Activated naive CD8-positive, alpha-beta T cell (primary cell): ENCODE results near the gene SLC35A5.

Experiments
- H3K27ac Mint-ChIP-seq: one replicate; pipeline ENCODE4 v1.8.0; 2021; ENCODE audit warnings: mixed read lengths
- H3K27me3 Mint-ChIP-seq: one replicate; pipeline ENCODE4 v1.8.0; 2021; ENCODE audit warnings: mixed read lengths
- H3K36me3 Mint-ChIP-seq: one replicate; pipeline ENCODE4 v1.8.0; 2021; ENCODE audit warnings: mixed read lengths
- H3K4me1 Mint-ChIP-seq: one replicate; pipeline ENCODE4 v1.8.0; 2021; ENCODE audit warnings: low read depth, mixed read lengths
- H3K4me3 Mint-ChIP-seq: one replicate; pipeline ENCODE4 v1.8.0; 2021; ENCODE audit warnings: mild to moderate bottlenecking, mixed read lengths
- H3K9me3 Mint-ChIP-seq: one replicate; pipeline ENCODE4 v1.8.0; 2021; ENCODE audit warnings: low read depth, mixed read lengths

The SLC35A5 gene

DNA sequence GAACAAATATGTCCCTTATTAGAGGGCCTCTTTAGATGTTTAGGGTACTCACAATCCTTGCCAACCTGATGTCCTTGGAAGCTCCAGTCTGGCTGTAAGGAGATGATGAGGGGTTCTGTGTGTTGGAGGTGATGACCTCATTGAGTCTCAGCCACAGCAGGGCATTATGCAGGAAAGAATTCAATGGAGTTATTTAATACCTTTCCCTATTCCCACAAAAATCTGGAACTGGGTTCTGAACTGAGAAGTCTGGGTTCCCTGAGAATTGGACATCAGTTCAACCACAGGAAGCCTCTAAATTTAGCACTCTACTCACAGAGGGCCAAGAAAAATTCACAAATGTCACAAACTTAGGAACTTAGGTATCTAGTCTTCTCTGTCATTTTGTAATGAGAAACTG is 36.9 kb downstream of the SLC35A5 start:
- Mint-ChIP-seq H3K27ac (no peak overlapping the region), H3K36me3 (peaks cover 11% of the 10 kb centered on the region), H3K4me3 (no peak overlapping the region), H3K4me1 (peaks cover 2% of the 10 kb centered on the region), H3K27me3 (no peaks in the 10 kb centered on the region), H3K9me3 (no peaks in the 10 kb centered on the region)

DNA sequence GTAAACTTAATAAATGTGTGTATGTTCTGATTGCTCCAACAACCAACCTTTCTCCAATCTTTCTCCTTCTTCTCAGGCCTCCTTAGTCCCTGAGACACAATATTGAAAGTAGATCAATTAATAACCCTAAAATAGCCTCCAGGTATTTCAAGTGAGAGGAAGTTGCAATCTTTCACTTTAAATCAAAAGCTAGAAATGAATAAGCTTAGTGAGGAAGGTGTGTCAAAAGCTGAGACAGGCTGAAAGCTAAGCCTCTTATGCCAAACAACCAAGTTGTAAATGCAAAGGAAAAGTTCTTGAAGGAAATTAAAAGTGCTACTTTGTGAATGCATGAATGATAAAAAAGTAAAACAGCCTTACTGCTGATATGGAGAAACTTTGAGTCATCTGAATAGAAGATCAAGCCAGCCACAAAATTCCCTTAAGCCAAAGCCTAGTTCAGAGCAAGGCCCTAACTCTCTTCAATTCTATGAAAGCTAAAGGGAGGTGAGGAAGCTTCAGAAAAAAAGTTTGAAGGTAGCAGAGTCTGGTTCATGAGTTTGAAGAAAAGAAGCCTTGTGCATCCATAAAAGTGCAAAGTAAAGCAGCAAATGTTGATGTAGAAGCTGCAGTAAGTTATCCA is 40.5 kb downstream of the SLC35A5 start:
- H3K9me3 Mint-ChIP-seq, result no peaks in the 10 kb centered on the region
- peaks cover 3% of the 10 kb centered on the region for H3K36me3 Mint-ChIP-seq
- H3K27me3 Mint-ChIP-seq, result peaks cover 5% of the 10 kb centered on the region
- H3K4me3 Mint-ChIP-seq, result no peak overlapping the region
- H3K4me1 Mint-ChIP-seq, result peaks cover 9% of the 10 kb centered on the region
- H3K27ac Mint-ChIP-seq, result no peak overlapping the region

DNA sequence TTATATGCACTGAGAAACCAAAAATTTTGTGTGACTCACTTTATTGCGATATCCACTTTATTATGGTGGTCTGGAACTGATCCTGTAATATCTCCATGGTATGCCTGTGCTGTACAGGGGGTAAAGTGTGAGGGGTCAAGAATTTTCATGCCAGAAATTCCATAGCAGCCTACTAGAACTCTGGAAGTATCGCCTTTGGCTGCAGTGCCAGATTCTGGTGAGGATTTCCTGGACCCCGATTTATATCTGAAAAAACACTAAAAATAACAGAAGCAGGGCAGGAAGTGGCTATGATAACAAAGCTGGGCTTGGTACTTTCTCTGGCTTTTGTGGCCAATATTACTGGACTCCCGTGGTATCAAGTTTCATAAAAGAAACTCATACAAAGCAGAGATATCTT is 42.7 kb downstream of the SLC35A5 start:
- H3K4me3 Mint-ChIP-seq, result no peak overlapping the region
- H3K9me3 Mint-ChIP-seq, result no peaks in the 10 kb centered on the region

DNA sequence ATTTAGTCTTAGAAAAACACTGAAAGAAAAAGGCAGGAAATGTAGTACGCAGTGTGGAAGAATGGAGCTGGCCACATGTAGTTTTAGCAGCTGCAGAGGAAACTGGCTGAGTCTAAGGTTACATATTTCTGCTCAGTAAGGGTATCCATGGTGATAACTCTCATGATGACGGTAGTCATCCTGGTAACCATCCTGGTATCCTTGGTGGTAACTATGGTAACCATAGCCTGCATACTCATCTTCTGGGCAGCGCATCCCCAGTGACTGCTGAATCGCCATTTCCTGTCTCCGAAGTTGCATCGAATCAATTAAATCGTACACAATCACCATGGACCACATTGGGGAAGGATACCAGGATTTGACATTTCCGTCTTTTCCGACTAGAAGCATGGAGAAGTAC is 43.4 kb downstream of the SLC35A5 start:
- Mint-ChIP-seq H3K27me3 (peaks cover 8% of the 10 kb centered on the region), H3K27ac (no peak overlapping the region), H3K4me1 (peaks cover 9% of the 10 kb centered on the region), H3K36me3 (peaks cover 2% of the 10 kb centered on the region), H3K4me3 (no peak overlapping the region), H3K9me3 (no peaks in the 10 kb centered on the region)

More for the DNA sequence above, 42.7 kb downstream of the SLC35A5 start:
- no peaks in the 10 kb centered on the region for H3K36me3 Mint-ChIP-seq
- H3K4me1 Mint-ChIP-seq, result peaks cover 9% of the 10 kb centered on the region
- peaks cover 7% of the 10 kb centered on the region for H3K27me3 Mint-ChIP-seq
- no peak overlapping the region for H3K27ac Mint-ChIP-seq

DNA sequence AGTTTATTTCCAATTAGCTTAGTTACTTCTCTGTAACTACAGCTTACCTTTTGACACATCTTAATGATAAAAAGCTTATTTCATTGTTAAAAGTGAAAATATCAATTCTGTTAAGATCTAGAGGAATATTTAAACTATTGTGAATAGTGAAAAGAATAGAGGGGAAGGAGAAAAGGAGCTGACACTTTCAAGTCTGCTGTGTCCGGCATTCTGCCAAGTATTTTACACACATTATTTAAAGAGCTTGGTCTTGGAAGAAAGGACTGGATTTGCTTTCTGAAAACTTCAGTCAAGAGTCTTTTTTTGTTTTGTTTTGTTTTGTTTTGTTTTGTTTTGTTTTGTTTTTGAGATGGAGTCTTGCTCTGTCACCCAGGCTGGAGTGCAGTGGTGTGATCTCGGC is 44.3 kb downstream of the SLC35A5 start:
- Mint-ChIP-seq H3K27ac (no peak overlapping the region), H3K36me3 (peaks cover 3% of the 10 kb centered on the region), H3K4me1 (peaks cover 9% of the 10 kb centered on the region), H3K27me3 (peaks cover 9% of the 10 kb centered on the region), H3K4me3 (no peak overlapping the region), H3K9me3 (no peaks in the 10 kb centered on the region)

DNA sequence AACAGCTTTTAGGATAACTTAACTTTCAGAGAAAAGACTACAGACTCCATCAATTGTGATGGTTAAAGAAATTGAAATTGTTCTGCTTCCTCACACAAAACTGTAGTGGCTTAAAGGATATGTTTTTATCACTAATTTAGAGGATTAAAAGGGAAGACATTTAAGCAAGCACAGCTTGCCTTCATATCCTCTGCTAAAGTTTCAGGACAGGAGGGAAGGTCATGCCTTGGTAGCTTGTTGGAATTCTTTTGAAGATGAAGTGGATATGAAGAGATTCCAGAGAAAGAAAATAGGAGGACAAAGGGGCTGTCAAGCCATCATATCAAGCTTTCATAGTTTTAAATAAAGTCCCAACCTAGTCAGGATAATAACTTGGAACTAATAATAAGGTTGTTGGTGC is 46.0 kb downstream of the SLC35A5 start:
- H3K9me3 Mint-ChIP-seq, result no peaks in the 10 kb centered on the region
- H3K4me3 Mint-ChIP-seq, result no peak overlapping the region
- no peak overlapping the region for H3K27ac Mint-ChIP-seq
- H3K27me3 Mint-ChIP-seq, result peaks cover 9% of the 10 kb centered on the region
- peaks cover 3% of the 10 kb centered on the region for H3K36me3 Mint-ChIP-seq
- H3K4me1 Mint-ChIP-seq, result peaks cover 7% of the 10 kb centered on the region

DNA sequence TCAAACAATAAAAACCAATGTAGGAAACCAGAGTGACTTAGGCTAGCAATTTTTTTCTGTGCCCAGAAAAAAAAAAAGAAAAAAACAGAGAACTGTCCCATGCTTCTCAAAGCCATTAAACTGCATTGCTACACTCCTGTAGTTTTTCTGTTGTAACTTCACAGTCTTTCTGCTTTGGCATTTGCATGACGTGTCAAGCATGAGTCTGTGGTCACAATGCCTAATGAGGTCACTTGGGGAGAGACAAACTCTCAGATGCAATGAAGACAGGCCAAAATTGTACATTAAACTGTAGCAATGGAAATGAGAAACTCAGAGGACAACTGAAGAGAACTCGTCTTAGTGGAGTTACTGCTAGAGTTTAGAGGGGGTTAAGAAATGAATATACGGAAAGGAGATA is 48.3 kb downstream of the SLC35A5 start:
- Mint-ChIP-seq H3K4me3 (no peak overlapping the region), H3K36me3 (peaks cover 3% of the 10 kb centered on the region), H3K4me1 (peaks cover 2% of the 10 kb centered on the region), H3K9me3 (no peaks in the 10 kb centered on the region), H3K27ac (no peak overlapping the region), H3K27me3 (peaks cover 10% of the 10 kb centered on the region)

DNA sequence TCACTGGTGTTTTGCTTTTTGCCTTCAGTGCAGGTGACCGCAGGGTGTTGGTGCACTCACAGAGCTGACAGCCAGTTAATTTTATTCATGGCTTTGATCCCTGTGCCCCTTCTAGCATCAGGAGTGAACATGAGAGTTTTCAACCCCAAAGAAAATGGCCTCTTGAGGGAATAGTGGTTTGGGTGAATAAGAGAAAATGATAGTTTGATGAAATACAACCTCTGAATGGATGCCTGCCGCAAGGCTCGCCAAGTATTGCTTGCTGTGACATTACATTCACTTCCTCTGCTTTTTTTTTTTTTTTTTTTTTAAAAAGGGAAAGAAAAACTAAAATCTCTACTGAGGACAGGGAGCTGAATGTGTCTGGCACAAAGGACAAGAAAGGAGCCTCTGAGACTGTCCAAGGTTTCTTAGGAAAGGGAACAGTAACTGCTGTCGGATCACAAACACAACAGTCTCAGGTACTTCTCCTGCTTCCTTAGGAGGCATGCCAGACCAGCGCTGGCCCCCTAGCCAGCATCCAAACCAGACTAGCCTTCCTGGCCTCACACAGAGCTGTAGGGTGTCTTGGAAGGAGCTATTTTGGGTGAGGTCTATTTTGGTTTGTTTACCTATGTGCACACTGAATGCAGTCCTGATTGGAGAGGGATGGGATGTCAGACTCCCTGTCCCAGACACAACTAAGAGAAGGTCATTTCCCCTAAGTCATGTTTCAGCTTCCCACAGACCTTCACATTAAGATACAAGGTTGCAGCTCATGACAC is 50.1 kb downstream of the SLC35A5 start:
- Mint-ChIP-seq H3K9me3 (no peaks in the 10 kb centered on the region), H3K4me1 (no peaks in the 10 kb centered on the region), H3K27me3 (peaks cover 6% of the 10 kb centered on the region), H3K36me3 (peaks cover 3% of the 10 kb centered on the region), H3K4me3 (no peak overlapping the region), H3K27ac (no peak overlapping the region)

DNA sequence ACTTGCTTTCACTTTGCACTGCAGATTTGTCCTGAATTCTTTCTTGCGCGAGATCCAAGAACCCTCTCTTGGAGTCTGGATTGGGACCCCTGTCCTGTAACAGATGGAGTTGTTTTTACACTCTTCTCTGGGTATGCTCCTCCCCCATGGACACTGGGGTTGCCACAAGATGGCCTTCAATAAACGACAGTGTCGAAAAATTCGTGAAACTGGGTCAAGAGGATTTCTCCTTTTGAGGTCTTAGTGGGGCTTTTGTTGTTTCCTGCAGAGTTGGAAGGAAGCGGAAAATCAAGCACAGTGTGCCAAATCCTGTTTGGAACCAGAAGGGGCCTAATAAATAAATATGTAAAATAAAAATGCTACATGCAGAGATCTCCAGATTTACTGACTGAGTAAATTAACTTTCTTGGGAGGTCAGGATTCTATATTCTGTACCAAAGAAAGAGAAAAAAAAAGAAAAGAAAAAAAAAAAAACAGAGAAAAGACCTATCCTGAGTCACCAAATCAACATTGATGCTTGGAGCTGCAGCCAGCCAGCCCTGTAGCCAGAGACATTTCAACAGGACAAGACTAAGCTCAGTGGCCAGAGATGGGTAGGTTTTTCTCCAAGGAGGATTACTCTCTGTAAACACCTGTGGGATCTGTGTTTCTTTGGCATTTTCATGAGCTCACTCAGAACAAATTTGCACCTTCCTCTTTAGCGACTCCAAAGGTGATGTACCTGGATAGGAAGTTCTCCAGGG is 54.3 kb downstream of the SLC35A5 start:
- Mint-ChIP-seq H3K27me3 (peaks cover 1% of the 10 kb centered on the region), H3K4me1 (no peaks in the 10 kb centered on the region), H3K4me3 (no peak overlapping the region), H3K36me3 (no peaks in the 10 kb centered on the region), H3K27ac (no peak overlapping the region), H3K9me3 (no peaks in the 10 kb centered on the region)

DNA sequence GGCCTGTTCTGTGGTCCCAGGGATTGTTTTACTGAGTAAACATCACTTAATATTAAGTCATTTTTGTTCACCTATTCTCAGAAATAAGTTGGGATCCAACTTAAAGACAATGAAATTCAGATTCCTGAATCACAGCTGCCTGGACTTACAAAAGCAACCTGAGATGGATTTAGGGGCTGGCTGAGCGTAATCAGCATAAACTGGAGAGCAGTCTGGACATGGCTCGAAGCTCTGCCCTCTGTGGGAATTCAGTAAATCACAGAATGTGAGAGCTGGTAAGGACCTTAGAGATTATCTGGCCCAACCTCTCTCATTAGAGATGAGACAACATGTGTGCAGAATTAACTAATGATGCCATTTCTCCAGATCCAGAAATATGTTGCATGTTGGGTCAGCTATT is 55.4 kb downstream of the SLC35A5 start:
- Mint-ChIP-seq H3K9me3 (no peaks in the 10 kb centered on the region), H3K27ac (no peak overlapping the region), H3K4me1 (no peaks in the 10 kb centered on the region)

DNA sequence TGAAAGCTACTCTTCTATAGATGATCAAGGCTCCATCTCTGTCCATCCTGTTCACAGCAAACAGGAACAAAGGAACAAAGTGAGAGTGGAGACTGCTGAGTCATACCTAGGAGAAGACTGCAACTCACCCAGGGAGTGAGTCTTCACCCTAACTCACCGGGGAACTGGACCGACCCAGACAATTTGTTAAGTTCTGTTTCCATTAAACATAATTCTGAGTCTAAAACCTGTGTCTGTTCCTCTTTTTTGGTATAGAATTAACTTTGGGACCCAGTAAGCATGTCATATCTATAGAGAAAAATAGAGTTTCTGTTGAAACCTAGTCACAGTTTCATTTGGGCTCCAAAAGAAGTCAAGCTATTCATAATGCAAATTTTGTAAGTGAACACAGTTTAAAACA is 57.5 kb downstream of the SLC35A5 start:
- H3K27me3 Mint-ChIP-seq, result peaks cover 7% of the 10 kb centered on the region
- H3K9me3 Mint-ChIP-seq, result no peaks in the 10 kb centered on the region
- H3K4me3 Mint-ChIP-seq, result no peak overlapping the region
- H3K4me1 Mint-ChIP-seq, result no peaks in the 10 kb centered on the region
- H3K36me3 Mint-ChIP-seq, result no peaks in the 10 kb centered on the region
- no peak overlapping the region for H3K27ac Mint-ChIP-seq

More for the DNA sequence above, 55.4 kb downstream of the SLC35A5 start:
- H3K4me3 Mint-ChIP-seq, result no peak overlapping the region
- peaks cover 3% of the 10 kb centered on the region for H3K27me3 Mint-ChIP-seq
- H3K36me3 Mint-ChIP-seq, result no peaks in the 10 kb centered on the region

DNA sequence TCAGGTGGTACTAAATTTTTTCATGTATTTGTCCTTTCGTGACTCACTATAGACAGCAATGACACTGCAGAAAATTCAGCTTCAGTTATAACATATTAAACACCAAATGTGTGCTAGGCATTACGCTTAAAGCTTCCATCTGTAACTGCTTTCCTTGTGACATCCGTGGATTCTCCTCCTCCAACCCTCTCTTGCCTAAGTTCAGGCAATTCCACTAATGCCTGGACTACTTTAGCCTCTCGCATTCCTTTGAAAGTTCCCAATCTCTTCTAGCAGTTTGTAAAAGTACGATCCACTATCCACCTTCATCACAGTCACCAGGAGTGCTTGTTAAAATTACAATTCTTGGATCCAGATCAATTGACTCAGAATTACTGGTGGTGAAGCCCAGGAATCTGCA is 61.4 kb downstream of the SLC35A5 start:
- no peak overlapping the region for H3K4me3 Mint-ChIP-seq

DNA sequence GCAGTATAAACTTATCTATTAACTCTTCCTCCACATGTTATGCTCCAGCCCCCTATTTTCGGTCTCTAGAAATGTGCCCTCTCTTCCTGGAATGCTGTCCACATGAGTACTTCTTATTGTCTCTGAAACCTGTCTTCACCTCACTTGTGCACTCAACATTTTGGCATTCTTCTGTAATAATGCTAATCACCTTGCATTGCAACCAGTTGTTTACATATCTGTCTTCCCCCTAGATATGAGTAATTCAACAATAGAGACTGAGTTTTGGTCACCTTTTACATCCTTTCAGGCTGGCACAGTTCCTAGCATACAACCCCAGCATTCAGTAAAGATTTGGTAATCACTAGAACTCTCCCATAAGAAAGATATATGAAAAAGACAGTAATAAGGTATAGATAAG is 61.9 kb downstream of the SLC35A5 start:
- Mint-ChIP-seq H3K4me3 (no peak overlapping the region), H3K9me3 (no peaks in the 10 kb centered on the region), H3K4me1 (no peaks in the 10 kb centered on the region), H3K36me3 (no peaks in the 10 kb centered on the region), H3K27ac (no peak overlapping the region), H3K27me3 (peaks cover 7% of the 10 kb centered on the region)

More for the DNA sequence above, 61.4 kb downstream of the SLC35A5 start:
- Mint-ChIP-seq H3K27ac (no peak overlapping the region), H3K4me1 (no peaks in the 10 kb centered on the region), H3K9me3 (no peaks in the 10 kb centered on the region), H3K36me3 (no peaks in the 10 kb centered on the region), H3K27me3 (peaks cover 7% of the 10 kb centered on the region)

DNA sequence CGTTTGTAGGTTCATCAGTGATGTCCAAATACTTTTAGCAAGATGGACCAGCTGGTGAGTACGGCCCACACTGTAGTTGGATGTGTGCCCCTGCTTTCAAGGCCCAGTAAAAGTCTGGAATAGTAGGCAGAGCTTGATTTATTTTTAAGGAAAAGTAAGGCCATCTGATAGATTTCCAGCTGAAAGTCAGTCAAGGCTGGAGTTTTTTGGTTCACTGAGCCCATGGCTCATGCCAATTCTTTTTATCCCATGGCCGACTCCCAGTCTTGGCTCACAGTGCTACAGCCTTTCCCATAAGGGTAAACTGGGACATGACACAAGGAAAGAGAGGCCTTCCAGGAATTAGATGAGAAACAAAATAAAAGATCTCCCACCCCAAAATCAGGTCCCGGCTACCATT is 65.6 kb downstream of the SLC35A5 start:
- no peaks in the 10 kb centered on the region for H3K36me3 Mint-ChIP-seq
- peaks cover 5% of the 10 kb centered on the region for H3K27me3 Mint-ChIP-seq
- H3K27ac Mint-ChIP-seq, result no peak overlapping the region
- H3K4me1 Mint-ChIP-seq, result no peaks in the 10 kb centered on the region
- no peaks in the 10 kb centered on the region for H3K9me3 Mint-ChIP-seq
- no peak overlapping the region for H3K4me3 Mint-ChIP-seq

DNA sequence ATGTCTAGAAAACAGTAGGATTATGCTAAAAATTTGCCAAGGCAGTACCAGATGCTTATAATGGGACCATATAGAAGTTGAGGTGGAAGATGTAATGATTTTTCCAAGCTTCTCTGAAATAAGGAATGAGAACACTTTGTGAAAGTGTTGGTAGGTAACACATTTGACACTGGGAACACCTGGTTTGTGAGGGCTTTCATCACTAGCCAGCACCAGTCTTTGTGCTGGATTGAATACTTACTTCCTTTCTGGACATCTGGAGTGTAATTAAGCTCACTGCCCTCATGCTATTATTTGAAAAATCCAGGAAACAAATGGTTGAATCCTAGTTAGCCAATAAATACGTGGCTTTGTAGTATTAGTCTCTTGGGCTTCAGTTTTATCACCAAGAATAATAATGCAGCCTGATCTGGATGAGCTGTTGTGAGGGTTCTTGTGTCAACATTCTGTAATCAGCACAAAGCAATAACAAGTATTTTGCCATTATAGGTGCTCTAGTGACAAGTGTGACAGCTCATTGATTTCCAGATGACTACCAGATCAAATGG is 66.1 kb downstream of the SLC35A5 start:
- H3K9me3 Mint-ChIP-seq, result no peaks in the 10 kb centered on the region
- H3K27ac Mint-ChIP-seq, result no peak overlapping the region
- no peaks in the 10 kb centered on the region for H3K4me1 Mint-ChIP-seq
- no peaks in the 10 kb centered on the region for H3K36me3 Mint-ChIP-seq
- H3K4me3 Mint-ChIP-seq, result no peak overlapping the region
- H3K27me3 Mint-ChIP-seq, result peaks cover 5% of the 10 kb centered on the region
